ENCODE measurements around the gene VSTM2B. TPM values are rescaled to one million over a fixed set of nuclear protein-coding genes. Genes with fewer than 3 reads are reported as not detected.

The VSTM2B gene
- total RNA-seq, 2 experiments from 2014 or later = not detected

- Histone ChIP-seq H3K4me2 (ENCODE audit: low read length) (no peak overlapping the region), H3K27ac (ENCODE audit: low read depth, low read length, poor library complexity, severe bottlenecking) (no peak overlapping the region), H2AFZ (ENCODE audit: low read length) (no peak overlapping the region), H3K4me1 (ENCODE audit: insufficient read depth, low read length, poor library complexity, severe bottlenecking) (no peaks in the 10 kb centered on the region), H3K36me3 (ENCODE audit: insufficient read depth, low read length) (no peaks in the 10 kb centered on the region), H3K79me2 (ENCODE audit: insufficient read depth, low read depth, low read length) (no peaks in the 10 kb centered on the region), H3K9me3 (ENCODE audit: low read length) (no peaks in the 10 kb centered on the region), H3K9me2 (ENCODE audit: insufficient read depth, low read length) (no peaks in the 10 kb centered on the region), H3K4me3 (ENCODE audit: low read depth, low read length, poor library complexity, severe bottlenecking) (no peak overlapping the region), H4K20me1 (ENCODE audit: insufficient read depth, low read length) (no peaks in the 10 kb centered on the region)
- ChIA-PET CTCF (ENCODE audit: unreplicated experiment) (no interaction called here), POLR2A (no interaction called here)
- no peak for DNase-seq (ENCODE audit: low spot score)
- BruUV-seq (replicated peaks) = no TSS peak
- intact Hi-C loops (cut with micrococcal nuclease; ENCODE audit: unreplicated experiment) = no loop called here
- no peak for TF ChIP-seq EZH2phosphoT487 (IDR thresholded peaks at IDR 0.05; ENCODE audit: borderline replicate concordance, low read depth, low read length)
- TF ChIP-seq, protein P1, sequence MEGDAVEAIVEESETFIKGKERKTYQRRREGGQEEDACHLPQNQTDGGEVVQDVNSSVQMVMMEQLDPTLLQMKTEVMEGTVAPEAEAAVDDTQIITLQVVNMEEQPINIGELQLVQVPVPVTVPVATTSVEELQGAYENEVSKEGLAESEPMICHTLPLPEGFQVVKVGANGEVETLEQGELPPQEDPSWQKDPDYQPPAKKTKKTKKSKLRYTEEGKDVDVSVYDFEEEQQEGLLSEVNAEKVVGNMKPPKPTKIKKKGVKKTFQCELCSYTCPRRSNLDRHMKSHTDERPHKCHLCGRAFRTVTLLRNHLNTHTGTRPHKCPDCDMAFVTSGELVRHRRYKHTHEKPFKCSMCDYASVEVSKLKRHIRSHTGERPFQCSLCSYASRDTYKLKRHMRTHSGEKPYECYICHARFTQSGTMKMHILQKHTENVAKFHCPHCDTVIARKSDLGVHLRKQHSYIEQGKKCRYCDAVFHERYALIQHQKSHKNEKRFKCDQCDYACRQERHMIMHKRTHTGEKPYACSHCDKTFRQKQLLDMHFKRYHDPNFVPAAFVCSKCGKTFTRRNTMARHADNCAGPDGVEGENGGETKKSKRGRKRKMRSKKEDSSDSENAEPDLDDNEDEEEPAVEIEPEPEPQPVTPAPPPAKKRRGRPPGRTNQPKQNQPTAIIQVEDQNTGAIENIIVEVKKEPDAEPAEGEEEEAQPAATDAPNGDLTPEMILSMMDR (conservative IDR thresholded peaks at IDR 0.05; ENCODE audit: low read length) = no peak
Measured at GRCh38 chr19:29524201-29524911, 1.4 kb upstream of the VSTM2B start.

- no peaks in the 10 kb centered on the region for H3K79me2 ChIP-seq (ENCODE audit: insufficient read depth, low read depth, low read length)
- no peak overlapping the region for H3K4me2 ChIP-seq (ENCODE audit: low read length)
- H3K9me3 ChIP-seq (ENCODE audit: low read length) = no peaks in the 10 kb centered on the region
- no peak for TF ChIP-seq EZH2phosphoT487 (IDR thresholded peaks at IDR 0.05; ENCODE audit: borderline replicate concordance, low read depth, low read length)
- TF ChIP-seq, protein P1 (conservative IDR thresholded peaks at IDR 0.05; ENCODE audit: low read length) = no peak
- no peak for DNase-seq (ENCODE audit: low spot score)
- ChIA-PET CTCF (ENCODE audit: unreplicated experiment) (no interaction called here), POLR2A (no interaction called here)
- no TSS peak for BruUV-seq (replicated peaks)
- intact Hi-C loops (cut with micrococcal nuclease; ENCODE audit: unreplicated experiment) = no loop called here
- H3K27ac ChIP-seq (ENCODE audit: low read depth, low read length, poor library complexity, severe bottlenecking) = no peak overlapping the region
- H3K36me3 ChIP-seq (ENCODE audit: insufficient read depth, low read length) = no peaks in the 10 kb centered on the region
- H3K4me1 ChIP-seq (ENCODE audit: insufficient read depth, low read length, poor library complexity, severe bottlenecking) = no peaks in the 10 kb centered on the region
- H3K9me2 ChIP-seq (ENCODE audit: insufficient read depth, low read length) = no peaks in the 10 kb centered on the region
- no peaks in the 10 kb centered on the region for H4K20me1 ChIP-seq (ENCODE audit: insufficient read depth, low read length)
- H3K4me3 ChIP-seq (ENCODE audit: low read depth, low read length, poor library complexity, severe bottlenecking) = no peak overlapping the region
- no peak overlapping the region for H2AFZ ChIP-seq (ENCODE audit: low read length)
Measured at GRCh38 chr19:29524912-29525831, 622 bp upstream of the VSTM2B start.

All from OCI-LY7 (cell line).